Omental fat pad (tissue), 4 donors: ENCODE measurements around the gene GTPBP1. TPM values are rescaled to one million over a fixed set of nuclear protein-coding genes. Genes with fewer than 3 reads are reported as not detected.

ENCODE experiments used
- ATAC-seq: fragments of 150-250 bp; one replicate; pipeline ENCODE4 v1.9.1; 2016; ENCODE audit warnings: mild to moderate bottlenecking, moderate library complexity; ENCODE audit not compliant: low FRiP score
- DNase-seq: peaks from one replicate; pipeline ENCODE4 v3.0.0-alpha.2; 2019; ENCODE audit warnings: low spot score
- total RNA-seq, 4 donors: library from RNA; depleted of rRNA; stranded (reverse); fragments of >200 nt; gene quantifications; one replicate each; pipeline ENCODE4 v1.1.0, GENCODE V29; 2016
- TF ChIP-seq, protein P1 (sequence below), 3 donors: fragments of 450-650 bp; IDR thresholded peaks; one replicate each; pipeline ENCODE4 v1.5.1; 2016 to 2017; ENCODE audit warnings: antibody characterized with exemption in 3 of 3, mild to moderate bottlenecking in 3 of 3, moderate library complexity in 2 of 3

The GTPBP1 gene
- total RNA-seq, 4 donors from 2014 or later: 31.3 to 75.7 (median 51.4) TPM

DNA sequence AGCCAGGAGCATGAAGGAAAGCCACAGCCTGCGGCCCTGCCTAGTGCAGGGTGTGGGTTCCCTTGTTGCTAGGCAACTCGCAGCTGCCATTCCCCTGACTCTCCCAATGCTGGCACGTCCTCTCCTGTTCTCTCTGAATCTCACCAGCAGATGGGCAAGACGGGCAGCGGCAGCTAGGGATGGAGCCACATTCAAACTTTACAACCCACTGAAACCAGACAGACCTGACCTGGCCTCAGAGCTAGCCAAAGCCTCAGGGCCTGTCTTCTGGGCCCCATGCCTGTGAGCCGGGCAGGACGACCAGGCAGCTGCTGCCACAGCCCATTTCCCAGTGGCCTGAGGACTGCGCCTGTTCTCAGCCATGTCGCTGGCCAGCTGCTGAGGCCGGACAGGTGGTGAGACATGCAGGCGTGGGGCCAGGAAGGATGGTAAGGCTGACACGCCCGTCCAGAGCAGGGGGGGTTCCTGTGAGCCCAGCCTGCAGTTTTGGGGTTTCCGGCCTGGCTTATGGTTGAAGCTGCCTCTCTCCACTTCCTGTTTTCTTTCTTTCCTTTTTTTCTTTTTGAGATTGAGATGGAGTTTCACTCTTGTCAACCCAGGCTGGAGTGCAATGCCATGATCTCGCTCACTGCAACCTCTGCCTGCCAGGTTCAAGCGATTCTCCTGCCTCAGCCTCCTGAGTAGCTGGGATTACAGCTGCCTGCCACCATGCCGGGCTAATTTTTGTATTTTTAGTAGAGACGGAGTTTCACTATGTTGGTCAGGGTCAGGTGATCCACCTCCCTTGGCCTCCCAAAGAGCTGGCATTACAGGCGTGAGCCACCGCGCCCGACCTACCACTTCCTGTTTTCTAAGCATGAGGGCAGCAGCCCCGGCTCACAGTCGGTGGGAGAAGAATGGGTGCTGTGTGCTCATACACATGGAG is 45.9 kb downstream of the GTPBP1 start:
- no peak for DNase-seq
- no peak for ATAC-seq
- TF ChIP-seq, protein P1, sequence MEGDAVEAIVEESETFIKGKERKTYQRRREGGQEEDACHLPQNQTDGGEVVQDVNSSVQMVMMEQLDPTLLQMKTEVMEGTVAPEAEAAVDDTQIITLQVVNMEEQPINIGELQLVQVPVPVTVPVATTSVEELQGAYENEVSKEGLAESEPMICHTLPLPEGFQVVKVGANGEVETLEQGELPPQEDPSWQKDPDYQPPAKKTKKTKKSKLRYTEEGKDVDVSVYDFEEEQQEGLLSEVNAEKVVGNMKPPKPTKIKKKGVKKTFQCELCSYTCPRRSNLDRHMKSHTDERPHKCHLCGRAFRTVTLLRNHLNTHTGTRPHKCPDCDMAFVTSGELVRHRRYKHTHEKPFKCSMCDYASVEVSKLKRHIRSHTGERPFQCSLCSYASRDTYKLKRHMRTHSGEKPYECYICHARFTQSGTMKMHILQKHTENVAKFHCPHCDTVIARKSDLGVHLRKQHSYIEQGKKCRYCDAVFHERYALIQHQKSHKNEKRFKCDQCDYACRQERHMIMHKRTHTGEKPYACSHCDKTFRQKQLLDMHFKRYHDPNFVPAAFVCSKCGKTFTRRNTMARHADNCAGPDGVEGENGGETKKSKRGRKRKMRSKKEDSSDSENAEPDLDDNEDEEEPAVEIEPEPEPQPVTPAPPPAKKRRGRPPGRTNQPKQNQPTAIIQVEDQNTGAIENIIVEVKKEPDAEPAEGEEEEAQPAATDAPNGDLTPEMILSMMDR (IDR thresholded peaks at IDR 0.05): no peak

DNA sequence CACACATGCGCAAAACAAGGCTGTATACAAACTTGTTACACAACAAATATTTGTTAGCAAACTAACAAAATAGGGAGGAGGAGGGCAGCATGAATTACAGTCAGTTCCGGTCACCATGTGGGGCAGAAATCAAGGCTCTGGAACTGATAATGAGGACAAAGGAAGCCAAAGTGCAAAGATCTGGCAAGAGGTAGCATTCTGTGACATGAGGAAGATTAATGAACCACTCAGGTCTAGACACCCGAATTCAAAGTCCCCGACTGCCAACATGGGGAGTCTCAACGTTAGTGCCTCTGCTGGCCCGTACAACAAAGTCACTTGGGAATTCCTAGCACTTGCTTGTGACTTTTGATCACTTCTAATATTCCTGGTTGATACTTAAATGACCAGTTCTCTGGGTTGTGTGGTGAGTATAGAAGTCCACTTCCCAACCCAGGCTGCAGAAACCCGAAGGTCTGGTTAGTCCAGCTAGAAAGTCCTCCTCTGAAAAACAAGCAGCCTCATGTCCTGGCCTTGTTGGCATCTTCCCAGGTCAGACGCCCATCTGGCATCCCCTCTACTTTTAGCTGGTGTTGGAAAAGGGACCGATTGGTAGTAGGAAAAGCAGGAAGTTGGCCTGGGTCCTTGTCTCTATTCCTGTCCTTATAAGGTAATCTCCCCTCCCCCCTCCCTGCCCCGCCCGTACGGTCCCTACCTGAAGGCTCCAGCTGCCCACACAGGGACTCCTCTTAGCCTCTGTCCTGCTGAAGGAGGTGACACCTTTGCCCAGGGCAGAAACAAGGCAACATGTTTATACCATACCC is 48.4 kb downstream of the GTPBP1 start:
- TF ChIP-seq, protein P1 (IDR thresholded peaks at IDR 0.05): no peak
- ATAC-seq (no peak), DNase-seq (peak; percentile 33)

DNA sequence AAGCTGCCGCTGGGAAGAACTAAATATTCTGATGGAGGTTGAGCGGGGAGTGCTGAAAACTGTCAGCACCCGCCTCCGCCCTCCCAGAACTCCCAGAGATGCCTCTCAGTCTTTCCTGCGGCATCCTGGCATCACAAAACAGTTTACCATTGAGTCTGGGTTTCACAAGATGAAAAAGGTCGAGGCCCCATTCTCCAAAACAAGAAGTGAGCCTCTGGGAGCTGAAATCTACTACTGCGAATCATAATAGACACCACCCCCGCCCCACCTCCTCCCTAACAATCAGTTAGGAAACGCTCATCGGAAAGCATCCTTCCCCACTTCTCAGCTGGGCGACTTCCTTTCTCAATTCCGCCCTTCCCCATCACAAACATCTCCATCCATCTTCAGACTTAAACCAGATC is 49.0 kb downstream of the GTPBP1 start:
- TF ChIP-seq, protein P1 (IDR thresholded peaks at IDR 0.05): no peak
- ATAC-seq (no peak), DNase-seq (peak; percentile 32)

DNA sequence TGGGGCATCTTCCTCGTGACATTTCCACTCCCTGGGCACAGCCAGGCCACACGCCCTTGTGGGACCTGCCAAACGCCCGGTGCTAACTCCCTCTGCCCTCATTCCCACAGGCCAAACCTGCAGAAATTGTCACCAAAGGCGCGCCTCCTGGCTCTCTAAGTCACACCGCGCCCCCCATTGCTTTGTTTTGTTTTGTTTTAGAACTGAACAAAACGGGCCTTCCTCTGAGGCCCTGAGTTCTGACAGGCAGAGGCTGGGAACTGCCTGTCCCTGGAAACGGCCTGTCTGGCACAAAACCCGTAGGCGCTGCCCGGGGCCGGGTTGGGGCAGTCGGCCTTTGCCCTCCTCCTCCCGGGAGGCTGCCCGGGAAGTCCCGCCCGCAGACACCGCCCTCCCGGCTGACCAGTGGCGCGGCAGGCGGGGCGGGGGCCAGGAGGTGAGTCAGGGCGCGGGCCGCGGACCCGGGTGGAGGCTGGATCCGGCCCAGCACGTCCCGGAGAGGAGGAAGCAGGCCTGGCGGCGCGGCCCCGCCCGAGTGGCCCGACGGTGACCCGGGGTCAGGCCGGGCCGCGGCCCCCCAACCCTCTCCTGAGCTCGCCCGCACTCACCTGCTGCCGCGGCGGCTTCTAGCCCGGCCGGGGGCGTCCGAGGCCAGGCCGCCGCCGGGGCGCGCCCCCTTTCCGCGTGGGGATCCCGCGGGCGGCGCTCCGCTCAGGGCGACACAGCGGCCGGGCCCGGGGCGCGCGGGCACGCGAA is 49.6 kb downstream of the GTPBP1 start:
- DNase-seq: peak; percentile 81
- TF ChIP-seq, protein P1 (IDR thresholded peaks at IDR 0.05): no peak
- ATAC-seq: peak; percentile 86

DNA sequence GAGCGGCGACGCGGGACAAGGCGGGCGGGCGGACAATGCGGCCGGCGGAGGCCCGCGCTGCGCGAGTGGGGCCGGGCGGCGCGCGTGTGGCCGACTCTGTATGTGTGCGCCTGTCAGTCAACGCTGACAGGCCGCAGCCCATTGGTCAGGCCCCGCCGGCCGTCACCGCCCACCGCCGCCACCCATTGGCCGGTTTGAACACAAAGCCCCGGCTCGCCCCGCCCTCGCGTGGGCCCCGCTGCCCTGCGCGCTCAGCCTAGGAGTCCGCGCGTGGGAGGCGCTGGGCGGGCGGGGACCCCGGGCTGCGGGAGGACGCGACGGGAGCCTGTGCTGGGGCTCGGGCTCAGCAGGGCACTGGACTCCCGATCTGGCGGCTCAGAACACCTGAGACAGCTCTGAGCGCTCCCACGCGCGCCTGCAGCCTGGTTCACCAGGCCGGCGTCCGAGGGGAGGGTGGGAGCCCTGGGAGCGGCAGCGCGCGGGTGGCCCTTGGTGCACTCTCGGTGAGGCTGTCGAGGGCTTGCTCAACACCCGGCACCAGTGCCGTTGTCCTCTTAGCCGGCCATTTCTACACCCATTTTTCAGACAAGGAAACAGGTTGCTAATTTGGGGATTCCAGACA is 50.3 kb downstream of the GTPBP1 start, which contains the start of gene SUN2:
SUN2 (minus strand) TSS at position 88 of the 622 bp plus-strand sequence. CDS start 3,370 bp downstream, outside the sequence.
- peak; percentile 87 for ATAC-seq
- TF ChIP-seq, protein P1 (IDR thresholded peaks at IDR 0.05): no peak

More for the DNA sequence above, 50.3 kb downstream of the GTPBP1 start, which contains the start of gene SUN2:
- peak; percentile 83 for DNase-seq
